Measurements from ENCODE around the gene CAMK2B. TPM values are rescaled to one million over a fixed set of nuclear protein-coding genes. Genes with fewer than 3 reads are reported as not detected.

The CAMK2B gene
- total and polyA plus RNA-seq, 9 donors = 0.22 to 1.4 (median 0.45) TPM; not detected in 2

GRCh38 chr7:44267178-44267577 is 58.2 kb downstream of the CAMK2B start:
- TF ChIP-seq CTCF (IDR thresholded peaks at IDR 0.05) (no peak), EP300 (IDR thresholded peaks at IDR 0.05) (no peak), POLR2A (IDR thresholded peaks at IDR 0.05) (no peak)
- Histone ChIP-seq H3K4me3 (no peak overlapping the region), H3K36me3 (no peaks in the 10 kb centered on the region), H3K27me3 (no peaks in the 10 kb centered on the region), H3K9me3 (no peaks in the 10 kb centered on the region), H3K4me1 (ENCODE audit: insufficient read depth) (no peaks in the 10 kb centered on the region), H3K27ac (no peak overlapping the region)
- DNase-seq = no peak
- intact Hi-C loops (cut with DNase I) = no loop called here
- 92 to 96% (median 92%) methylated on average over 3 of the region's 3 CpGs for WGBS, 3 donors

- intact Hi-C loops (cut with DNase I) = no loop called here
- Histone ChIP-seq H3K9me3 (no peaks in the 10 kb centered on the region), H3K27me3 (no peaks in the 10 kb centered on the region), H3K27ac (no peak overlapping the region), H3K4me1 (ENCODE audit: insufficient read depth) (no peaks in the 10 kb centered on the region), H3K4me3 (no peak overlapping the region), H3K36me3 (no peaks in the 10 kb centered on the region)
- no peak for TF ChIP-seq CTCF (IDR thresholded peaks at IDR 0.05)
- TF ChIP-seq EP300 (IDR thresholded peaks at IDR 0.05) = no peak
- no peak for TF ChIP-seq POLR2A (IDR thresholded peaks at IDR 0.05)
- DNase-seq = no peak
- WGBS, 3 donors = 91 to 93% (median 92%) methylated on average over 8 of the region's 8 CpGs
Measured at GRCh38 chr7:44266526-44266925, 58.9 kb downstream of the CAMK2B start.

GRCh38 chr7:44265728-44266127 is 59.7 kb downstream of the CAMK2B start:
- Histone ChIP-seq H3K4me1 (ENCODE audit: insufficient read depth) (no peaks in the 10 kb centered on the region), H3K4me3 (no peak overlapping the region), H3K27me3 (no peaks in the 10 kb centered on the region), H3K36me3 (no peaks in the 10 kb centered on the region), H3K27ac (no peak overlapping the region), H3K9me3 (no peaks in the 10 kb centered on the region)
- intact Hi-C loops (cut with DNase I) = no loop called here
- TF ChIP-seq CTCF (IDR thresholded peaks at IDR 0.05) (no peak), EP300 (IDR thresholded peaks at IDR 0.05) (no peak), POLR2A (IDR thresholded peaks at IDR 0.05) (no peak)
- DNase-seq = no peak
- 81 to 90% (median 82%) methylated on average over 8 of the region's 8 CpGs for WGBS, 3 donors

- 47 to 58% (median 53%) methylated on average over 11 of the region's 11 CpGs for whole genome bisulfite sequencing, 3 donors
- Histone ChIP-seq H3K27ac (no peak overlapping the region), H3K4me3 (no peak overlapping the region), H3K4me1 (ENCODE audit: insufficient read depth) (no peaks in the 10 kb centered on the region), H3K36me3 (no peaks in the 10 kb centered on the region), H3K27me3 (no peaks in the 10 kb centered on the region), H3K9me3 (no peaks in the 10 kb centered on the region)
- no peak for DNase-seq
- TF ChIP-seq CTCF (IDR thresholded peaks at IDR 0.05) = no peak
- intact Hi-C loops (cut with DNase I) = no loop called here
Measured at GRCh38 chr7:44264221-44264931, 61.0 kb downstream of the CAMK2B start.
